Lower leg skin (tissue), 4 donors: ENCODE measurements around the gene RAVER1. TPM values are rescaled to one million over a fixed set of nuclear protein-coding genes. Genes with fewer than 3 reads are reported as not detected.

Source experiments
- DNase-seq, 2 donors: peaks; one replicate each; pipeline ENCODE4 v3.0.0-alpha.2; 2019; ENCODE audit warnings: low spot score in 2 of 2
- H3K4me3 ChIP-seq: fragments of 200-600 bp; sonication (generic); 2 replicates; pipeline ENCODE4 v1.5.1; 2017; ENCODE audit warnings: mild to moderate bottlenecking, low read depth; ENCODE audit not compliant: poor library complexity, severe bottlenecking
- CTCF ChIP-seq, 3 donors: fragments of 450-650 bp; IDR thresholded peaks; one replicate each; pipeline ENCODE4 v1.5.1; 2016; ENCODE audit warnings: antibody characterized with exemption in 3 of 3, mild to moderate bottlenecking in 3 of 3, moderate library complexity in 2 of 3
- POLR2A ChIP-seq, 2 donors: fragments of 450-650 bp; IDR thresholded peaks; one replicate each; pipeline ENCODE4 v1.6.1; 2016 to 2017; ENCODE audit warnings: antibody characterized with exemption in 2 of 2, mild to moderate bottlenecking in 1 of 2, moderate library complexity in 1 of 2
- WGBS, 2 donors: methylation state at CpG; one replicate each; pipeline ENCODE4 v1.1.5; 2018; 5-methylcytosine and 5-hydroxymethylcytosine counted together
- intact Hi-C: fragments of 100-400 bp; cut with DNase I; formaldehyde crosslinking; loops from one replicate; pipeline ENCODE4 v1.15.0; 2023; ENCODE audit warnings: low total_unique reads
- total RNA-seq, 4 donors: library from RNA; depleted of rRNA; stranded (reverse); fragments of >200 nt; gene quantifications; one replicate each; pipeline ENCODE4 v1.1.0, GENCODE V29; 2016

The RAVER1 gene
- total RNA-seq, 4 donors from 2014 or later: 14.2 to 22.5 (median 19.2) TPM

DNA sequence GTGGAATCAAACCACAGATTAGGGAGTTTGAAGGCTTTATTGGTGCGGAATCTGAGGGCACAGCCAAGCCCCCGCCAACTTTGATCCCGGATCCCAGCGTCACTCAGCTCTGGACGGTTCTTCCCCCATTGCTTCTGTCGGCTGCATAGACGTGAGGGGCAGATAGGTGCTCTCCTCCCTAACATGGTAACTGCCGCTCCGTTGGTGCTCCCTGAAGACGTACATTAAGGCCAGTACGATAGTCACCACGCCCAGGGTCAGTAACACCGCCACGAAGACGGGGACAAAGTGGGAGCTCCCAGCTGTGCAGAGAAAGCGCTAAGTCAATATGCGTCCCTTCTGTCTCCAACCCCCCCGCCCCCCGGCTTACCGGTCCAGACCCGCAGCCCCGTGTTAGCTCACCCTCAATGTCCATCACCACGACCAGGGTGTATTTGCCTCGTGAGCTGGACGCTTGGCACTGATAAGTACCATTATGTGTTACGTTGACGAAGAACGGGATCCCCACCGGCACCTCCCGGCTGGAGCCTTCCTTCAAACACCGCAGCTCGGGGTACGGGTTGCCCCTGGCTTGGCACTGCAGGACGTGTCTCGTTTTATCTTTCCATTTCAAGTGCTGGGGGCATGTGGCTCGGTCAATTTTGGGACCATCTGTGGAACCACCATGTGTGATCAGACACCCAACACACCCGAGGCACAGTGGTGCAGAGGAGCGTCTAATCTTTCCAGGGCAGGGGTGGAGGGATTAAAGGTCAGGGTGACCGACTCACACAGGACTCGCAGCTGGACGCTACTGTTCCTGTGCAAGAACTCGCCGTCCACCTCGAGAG lies 644 bp upstream of the RAVER1 start:
- intact Hi-C loops: loop anchor here (5.0 kb wide), 1 partner anchor 1887 kb away; no protein-coding TSS in a partner anchor
- 13 to 15% methylated on average over 39 to 42 of the region's 44 CpGs for WGBS, 2 donors
- peak overlapping the region; percentile 21 for H3K4me3 ChIP-seq
- DNase-seq: peak in 1 of 2 donors; percentile 22
- no peak for TF ChIP-seq POLR2A (IDR thresholded peaks at IDR 0.05)
- TF ChIP-seq CTCF (IDR thresholded peaks at IDR 0.05): no peak

GRCh38 chr19:10332158-10332964 lies 968 bp downstream of the RAVER1 start:
- 37 to 38% methylated on average over 16 to 18 of the region's 18 CpGs for WGBS, 2 donors
- DNase-seq: no peak
- intact Hi-C loops: loop anchor here (5.0 kb wide), 1 partner anchor 1885 kb away; no protein-coding TSS in a partner anchor
- TF ChIP-seq POLR2A (IDR thresholded peaks at IDR 0.05) (no peak), CTCF (IDR thresholded peaks at IDR 0.05) (no peak)
- H3K4me3 ChIP-seq: peak overlapping the region; percentile 65

- TF ChIP-seq POLR2A (IDR thresholded peaks at IDR 0.05) (no peak), CTCF (IDR thresholded peaks at IDR 0.05) (no peak)
- H3K4me3 ChIP-seq: no peak overlapping the region
- intact Hi-C loops: no loop called here
- 92 to 95% methylated on average over 13 of the region's 13 CpGs for WGBS, 2 donors
- no peak for DNase-seq
Observed at GRCh38 chr19:10329555-10329954, 3.8 kb downstream of the RAVER1 start.

DNA sequence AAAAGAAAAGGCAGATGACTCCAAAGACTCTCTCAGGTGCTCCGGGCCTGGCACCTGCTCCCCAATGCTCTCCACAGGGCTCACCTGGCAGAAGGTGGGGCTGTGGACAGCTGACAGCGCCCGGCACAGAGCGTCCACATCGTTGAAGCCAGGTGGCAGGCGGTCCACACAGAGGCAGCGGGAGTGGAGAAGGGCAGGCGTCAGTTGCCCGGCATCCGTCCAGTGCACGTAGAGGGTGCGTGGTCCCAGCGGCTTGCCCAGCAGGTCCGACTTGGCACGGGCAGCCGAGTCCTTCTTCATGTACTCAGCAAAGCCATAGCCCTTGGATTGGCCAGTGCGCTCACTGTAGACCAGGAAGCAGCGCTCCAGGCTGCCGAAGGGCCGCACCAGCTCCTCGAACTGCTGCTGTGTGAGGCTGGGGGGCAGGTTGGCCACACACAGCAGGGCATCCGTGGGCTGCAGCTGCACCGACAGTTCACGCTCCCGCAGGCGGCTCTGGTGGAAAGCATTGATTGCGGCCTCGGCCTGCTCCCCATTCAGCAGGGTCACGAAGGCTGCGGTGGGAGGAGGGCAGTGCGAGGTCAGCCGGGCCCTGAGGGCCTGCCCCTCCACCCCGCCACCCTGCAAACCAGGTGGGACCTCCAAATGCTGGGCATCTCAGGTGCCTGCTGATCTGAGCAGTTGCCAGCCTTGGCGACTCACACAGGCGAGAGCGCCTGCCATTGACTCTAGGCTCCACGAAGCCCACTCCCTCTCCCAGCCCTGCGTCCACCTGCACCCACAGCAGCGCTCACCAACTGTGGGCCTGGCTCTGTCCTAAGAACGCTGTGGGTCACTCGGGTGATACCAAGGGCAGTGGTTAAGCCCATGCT lies 4.5 kb downstream of the RAVER1 start:
- no peak overlapping the region for H3K4me3 ChIP-seq
- WGBS, 2 donors: 95 to 98% methylated on average over 28 to 41 of the region's 41 CpGs
- no peak for DNase-seq
- TF ChIP-seq CTCF (IDR thresholded peaks at IDR 0.05) (no peak), POLR2A (IDR thresholded peaks at IDR 0.05) (no peak)
- intact Hi-C loops: no loop called here

GRCh38 chr19:10327793-10328192 lies 5.5 kb downstream of the RAVER1 start:
- intact Hi-C loops: no loop called here
- no peak for DNase-seq

More at GRCh38 chr19:10327793-10328192, 5.5 kb downstream of the RAVER1 start:
- WGBS, 2 donors: 89 to 99% methylated on average over 7 of the region's 7 CpGs
- no peak overlapping the region for H3K4me3 ChIP-seq
- TF ChIP-seq POLR2A (IDR thresholded peaks at IDR 0.05): no peak
- no peak for TF ChIP-seq CTCF (IDR thresholded peaks at IDR 0.05)
